SK-N-SH (cell line): Measurements from ENCODE around the gene ACP3. TPM values are rescaled to one million over a fixed set of nuclear protein-coding genes. Genes with fewer than 3 reads are reported as not detected.

Source experiments
- CTCF ChIA-PET: fragments of 300-600, 350-600 bp; formaldehyde crosslinking; extraction: SDS; loops from one replicate; lab custom pipeline; 2021; lab: Yijun Ruan, JAX
- POLR2A ChIA-PET: fragments of 350-600 bp; sonication (Branson Sonifier 250); formaldehyde crosslinking; extraction: SDS; loops from one replicate; lab custom pipeline; 2020; ENCODE audit warnings: antibody characterized with exemption, inconsistent platforms; lab: Yijun Ruan, JAX
- DNase-seq: peaks from one replicate; pipeline ENCODE4 v3.0.0; 2012
- H2AFZ ChIP-seq: fragments of 200-600 bp; sonication (generic); 2 replicates; pipeline ENCODE4 v1.8.1; 2016; ENCODE audit warnings: antibody characterized with exemption, mild to moderate bottlenecking, low read depth
- H3F3A ChIP-seq: fragments of 200-600 bp; sonication (generic); replicated peaks from 2 replicates; pipeline ENCODE3; 2016; ENCODE audit warnings: antibody characterized with exemption, mild to moderate bottlenecking; ENCODE audit not compliant: insufficient read depth
- H3K27ac ChIP-seq, 2 experiments: fragments of 200-500 bp in 1 of 2; fragments of 200-600 bp in 1 of 2; sonication (Bioruptor generic) in 1 of 2; sonication (generic), shearing (Covaris generic) in 1 of 2; 2 replicates each; pipeline versions ENCODE4 v1.5.1 to v1.6.1; 2014 to 2016; ENCODE audit warnings: low read depth in 2 of 2, inconsistent platforms in 1 of 2, low read length in 1 of 2, mild to moderate bottlenecking in 1 of 2, mixed read lengths in 1 of 2
- H3K27me3 ChIP-seq: fragments of 200-600 bp; sonication (generic), shearing (Covaris generic); 2 replicates; pipeline ENCODE4 v1.6.1; 2016; ENCODE audit warnings: mixed run types; ENCODE audit not compliant: insufficient read depth
- H3K36me3 ChIP-seq, 2 experiments: fragments of 200-500 bp in 1 of 2; fragments of 200-600 bp in 1 of 2; sonication (Bioruptor generic) in 1 of 2; sonication (generic) in 1 of 2; replicated peaks in 1 of 2; 2 replicates each; pipeline versions ENCODE3 to v1.5.1; 2014 to 2016; ENCODE audit warnings: low read length in 1 of 2, mild to moderate bottlenecking in 1 of 2; ENCODE audit not compliant: insufficient read depth in 2 of 2, control insufficient read depth in 1 of 2
- H3K4me1 ChIP-seq, 2 experiments: fragments of 200-500 bp in 1 of 2; fragments of 200-600 bp in 1 of 2; sonication (Bioruptor generic) in 1 of 2; sonication (generic), shearing (Covaris generic) in 1 of 2; 2 replicates each; pipeline versions ENCODE4 v1.5.1 to v1.6.1; 2014 to 2016; ENCODE audit warnings: low read depth in 1 of 2, low read length in 1 of 2, mixed run types in 1 of 2; ENCODE audit not compliant: insufficient read depth in 2 of 2, control insufficient read depth in 1 of 2
- H3K4me2 ChIP-seq: fragments of 200-600 bp; sonication (generic), shearing (Covaris generic); 2 replicates; pipeline ENCODE4 v1.6.1; 2017; ENCODE audit warnings: mixed run types
- H3K4me3 ChIP-seq, 2 experiments: fragments of 200-500 bp in 1 of 2; fragments of 200-600 bp in 1 of 2; sonication (Bioruptor generic) in 1 of 2; sonication (generic), shearing (Covaris generic) in 1 of 2; 2 replicates each; pipeline versions ENCODE4 v1.5.1 to v1.8.1; 2014 to 2016; ENCODE audit warnings: low read depth in 2 of 2, inconsistent platforms in 1 of 2, low read length in 1 of 2, mild to moderate bottlenecking in 1 of 2, mixed read lengths in 1 of 2, moderate library complexity in 1 of 2
- H3K79me2 ChIP-seq: fragments of 200-600 bp; sonication (generic); 2 replicates; pipeline ENCODE4 v1.8.1; 2017; ENCODE audit warnings: mild to moderate bottlenecking; ENCODE audit not compliant: insufficient read depth
- H3K9ac ChIP-seq: fragments of 200-600 bp; sonication (generic); 2 replicates; pipeline ENCODE4 v1.6.1; 2017; ENCODE audit warnings: mixed run types
- H3K9me2 ChIP-seq: fragments of 200-600 bp; sonication (generic); 2 replicates; pipeline ENCODE4 v1.6.1; 2017; ENCODE audit warnings: mixed run types
- H3K9me3 ChIP-seq: fragments of 200-600 bp; sonication (generic); 2 replicates; pipeline ENCODE4 v1.6.1; 2017; ENCODE audit warnings: mixed run types, mild to moderate bottlenecking, moderate library complexity
- H4K20me1 ChIP-seq: fragments of 200-600 bp; sonication (generic); 2 replicates; pipeline ENCODE4 v1.6.1; 2017; ENCODE audit warnings: mild to moderate bottlenecking, mixed run types; ENCODE audit not compliant: insufficient read depth
- ELF1 ChIP-seq: IDR thresholded peaks from 2 replicates; pipeline ENCODE4 v1.4.0; 2012
- EP300 ChIP-seq, 2 experiments: IDR thresholded peaks; 2 replicates each; pipeline versions ENCODE4 v1.4.0 to v1.6.1; 2012; ENCODE audit warnings: borderline replicate concordance in 1 of 2, low read depth in 1 of 2, low read length in 1 of 2
- EZH2phosphoT487 ChIP-seq: fragments of 200-600 bp; sonication (generic); IDR thresholded peaks from 2 replicates; pipeline ENCODE4 v1.6.1; 2017; ENCODE audit warnings: low read depth, mixed run types, mild to moderate bottlenecking, antibody characterized with exemption, moderate library complexity, borderline replicate concordance
- FOSL2 ChIP-seq: IDR thresholded peaks from 2 replicates; pipeline ENCODE4 v1.4.0; 2012; ENCODE audit warnings: low read depth, mild to moderate bottlenecking, moderate library complexity, borderline replicate concordance
- FOXJ3 ChIP-seq: sonication (generic); formaldehyde crosslinking; IDR thresholded peaks from 2 replicates; pipeline ENCODE4 v1.5.1; 2020; ENCODE audit warnings: mild to moderate bottlenecking, missing genetic modification reagents
- FOXM1 ChIP-seq: IDR thresholded peaks from 2 replicates; pipeline ENCODE4 v1.4.0; 2012; ENCODE audit warnings: low read depth, mild to moderate bottlenecking
- IRF3 ChIP-seq: fragments of 150-350 bp; IDR thresholded peaks from 2 replicates; pipeline ENCODE4 v1.6.1; 2016; ENCODE audit warnings: mild to moderate bottlenecking, low read depth, low read length
- JUND ChIP-seq: IDR thresholded peaks from 2 replicates; pipeline ENCODE4 v1.4.0; 2012
- MAX ChIP-seq: IDR thresholded peaks from 2 replicates; pipeline ENCODE4 v1.4.0; 2012; ENCODE audit warnings: low read depth
- MEF2A ChIP-seq: IDR thresholded peaks from 2 replicates; pipeline ENCODE4 v1.4.0; 2012; ENCODE audit warnings: low read depth, borderline replicate concordance
- NFIC ChIP-seq: IDR thresholded peaks from 2 replicates; pipeline ENCODE4 v1.4.0; 2012; ENCODE audit warnings: borderline replicate concordance
- NRF1 ChIP-seq: IDR thresholded peaks from 2 replicates; pipeline ENCODE4 v1.6.1; 2012; ENCODE audit warnings: low read depth, mild to moderate bottlenecking, low read length
- RCOR1 ChIP-seq: fragments of 150-350 bp; IDR thresholded peaks from 2 replicates; pipeline ENCODE4 v1.6.1; 2017; ENCODE audit warnings: antibody characterized with exemption, low read length
- RFX5 ChIP-seq: IDR thresholded peaks from 2 replicates; pipeline ENCODE4 v1.6.1; 2012; ENCODE audit warnings: mild to moderate bottlenecking, improper control_type of control experiment, low read length
- TAF1 ChIP-seq: IDR thresholded peaks from 2 replicates; pipeline ENCODE4 v1.6.1; 2012; ENCODE audit warnings: low read depth, mild to moderate bottlenecking, low read length, moderate library complexity, borderline replicate concordance
- TCF12 ChIP-seq: IDR thresholded peaks from 2 replicates; pipeline ENCODE4 v1.4.0; 2012
- USF1 ChIP-seq: IDR thresholded peaks from 2 replicates; pipeline ENCODE4 v1.4.0; 2012; ENCODE audit warnings: low read depth, borderline replicate concordance
- USF2 ChIP-seq: fragments of 150-350 bp; IDR thresholded peaks from 2 replicates; pipeline ENCODE4 v1.6.1; 2017; ENCODE audit warnings: antibody characterized with exemption, low read length, low read depth, borderline replicate concordance
- YY1 ChIP-seq: IDR thresholded peaks from 2 replicates; pipeline ENCODE4 v1.4.0; 2012; ENCODE audit warnings: low read depth, mild to moderate bottlenecking
- ZBTB33 ChIP-seq: IDR thresholded peaks from 2 replicates; pipeline ENCODE4 v1.4.0; 2012; ENCODE audit warnings: low read depth, borderline replicate concordance
- WGBS: methylation state at CpG from one replicate; pipeline ENCODE4 v1.1.6; 2017; ENCODE audit warnings: low lambda C conversion rate; 5-methylcytosine and 5-hydroxymethylcytosine counted together
- polyA plus RNA-seq, 3 experiments: library from polyadenylated mRNA; depleted of rRNA; stranded (reverse); fragments of >200 nt; gene quantifications; 2 replicates each; pipeline ENCODE4 v1.2.3, GENCODE V29; 2012

The ACP3 gene
- polyA plus RNA-seq, 1 of the 3 experiments (the other 2 are of a cell fraction): 0.30 TPM

GRCh38 chr3:132284781-132285619 is 32.2 kb upstream of the ACP3 start:
- ChIA-PET POLR2A (no interaction called here), CTCF (interaction anchor here (2.0 kb wide), 1 partner anchor 58 kb away, joined by 9 read pairs; no protein-coding TSS in a partner anchor)
- 85% methylated on average over 23 of the region's 32 CpGs for WGBS
- H3K27ac ChIP-seq: no peak overlapping the region
- TF ChIP-seq YY1 (no peak), FOXJ3 (CRISPR knock-in tag) (no peak), NFIC (no peak), RFX5 (no peak), EZH2phosphoT487 (no peak), MEF2A (no peak), FOXM1 (no peak), FOSL2 (no peak), USF2 (no peak), MAX (no peak)
- no peaks in the 10 kb centered on the region for H3K79me2 ChIP-seq
- H3K27me3 ChIP-seq: no peaks in the 10 kb centered on the region; the same call in 1 of the 2 replicates
- no peaks in the 10 kb centered on the region for H3F3A ChIP-seq
- H3K9me3 ChIP-seq: no peaks in the 10 kb centered on the region
- no peak overlapping the region for H3K4me3 ChIP-seq
- H3K4me2 ChIP-seq: no peak overlapping the region
- no peak overlapping the region for H2AFZ ChIP-seq
- no peak overlapping the region for H3K9ac ChIP-seq
- DNase-seq: no peak
- no peaks in the 10 kb centered on the region for H3K4me1 ChIP-seq
- no peaks in the 10 kb centered on the region for H3K9me2 ChIP-seq
- H4K20me1 ChIP-seq: no peaks in the 10 kb centered on the region
- no peaks in the 10 kb centered on the region for H3K36me3 ChIP-seq

- Histone ChIP-seq H3K4me1 (no peaks in the 10 kb centered on the region), H3K4me3 (no peak overlapping the region), H4K20me1 (no peaks in the 10 kb centered on the region), H3K27me3 (no peaks in the 10 kb centered on the region; the same call in 1 of the 2 replicates), H3K9ac (no peak overlapping the region), H3K9me2 (no peaks in the 10 kb centered on the region), H3K4me2 (no peak overlapping the region), H3K79me2 (no peaks in the 10 kb centered on the region), H3F3A (no peaks in the 10 kb centered on the region), H3K9me3 (no peaks in the 10 kb centered on the region), H3K27ac (no peak overlapping the region), H3K36me3 (no peaks in the 10 kb centered on the region), H2AFZ (no peak overlapping the region)
- DNase-seq: no peak
- ChIA-PET CTCF (no interaction called here), POLR2A (no interaction called here)
- TF ChIP-seq JUND (no peak), USF1 (no peak), TAF1 (no peak), NFIC (no peak), RCOR1 (no peak), NRF1 (no peak), USF2 (no peak), IRF3 (no peak), EP300 (IDR thresholded peaks at IDR 0.05; ENCODE audit: borderline replicate concordance in 1 of 2, low read depth in 1 of 2, low read length in 1 of 2) (no peak), ZBTB33 (no peak), ELF1 (no peak), TCF12 (no peak), FOSL2 (no peak)
- WGBS: 50% methylated on average over 2 of the region's 2 CpGs
Observed at GRCh38 chr3:132285620-132285945, 31.6 kb upstream of the ACP3 start.
